ENCODE results near the gene HCAR2. TPM values are rescaled to one million over a fixed set of nuclear protein-coding genes. Genes with fewer than 3 reads are reported as not detected.

HCAR2 gene
- total and polyA plus RNA-seq, 2 of the 4 experiments (the other 2 are of a cell fraction) = not detected

DNA sequence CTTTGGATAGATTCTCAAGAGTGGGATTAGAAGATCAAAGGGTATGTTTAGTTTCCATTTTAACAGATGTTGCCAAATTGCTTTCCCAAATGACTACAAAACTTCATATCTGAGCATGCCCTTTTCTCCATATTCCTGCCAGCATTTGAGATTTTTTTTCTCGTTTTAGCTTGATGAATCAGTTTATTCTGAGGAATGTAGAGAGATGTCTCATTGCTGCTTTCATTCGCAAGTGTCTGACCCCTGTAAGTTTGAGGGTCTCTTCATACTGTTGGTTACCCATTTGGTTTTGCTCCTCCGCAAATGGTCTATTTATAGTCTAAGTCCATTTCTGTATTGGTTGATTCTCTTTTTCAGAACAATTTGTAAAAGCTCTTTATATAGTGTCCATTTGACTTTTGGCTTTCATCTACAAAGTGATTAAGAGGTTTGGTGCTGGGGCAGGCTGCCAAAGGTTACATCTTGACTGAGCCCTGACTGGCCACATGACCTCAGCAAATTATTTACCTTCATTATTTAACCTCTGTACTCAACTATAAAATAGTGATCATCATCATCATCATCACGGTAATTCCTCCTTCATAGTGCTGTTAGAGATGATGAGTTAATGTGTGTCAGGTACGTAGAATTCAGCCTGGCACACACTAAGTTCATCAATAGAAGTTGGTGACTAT, 33.6 kb downstream of the HCAR2 start:
- CTCF ChIA-PET = no interaction called here
- Histone ChIP-seq H3K23ac (ENCODE audit: low read depth, low read length) (no peak overlapping the region), H2AFZ (replicated peaks; ENCODE audit: low read length, poor library complexity) (no peak overlapping the region), H2BK120ac (ENCODE audit: low read depth, low read length) (no peak overlapping the region), H2AK9ac (replicated peaks; ENCODE audit: low read depth, low read length, poor library complexity) (no peak overlapping the region), H2AK5ac (ENCODE audit: low read depth, low read length) (no peak overlapping the region), H3K9me1 (ENCODE audit: insufficient read depth, low read length) (no peaks in the 10 kb centered on the region), H3K36me3 (ENCODE audit: control insufficient read depth, insufficient read depth, low read length) (no peaks in the 10 kb centered on the region), H4K91ac (ENCODE audit: insufficient read depth, low read depth, low read length) (no peak overlapping the region), H2BK20ac (ENCODE audit: low read depth, low read length) (no peak overlapping the region), H4K8ac (ENCODE audit: low read depth in 2 of 2, low read length in 2 of 2) (no peak overlapping the region), H3K56ac (ENCODE audit: extremely low read depth, insufficient read depth, low read length) (no peak overlapping the region), H2BK5ac (ENCODE audit: low read depth, low read length, poor library complexity, severe bottlenecking) (no peak overlapping the region), H3K27me3 (ENCODE audit: control insufficient read depth, insufficient read depth, low read length) (no peaks in the 10 kb centered on the region), H3K79me1 (ENCODE audit: low read depth in 1 of 2, low read length in 2 of 2) (no peaks in the 10 kb centered on the region), H3K4me2 (ENCODE audit: low read depth, low read length) (peak overlapping the region; percentile 29; the same call in 1 of the 2 replicates), H3K4me1 (ENCODE audit: control insufficient read depth, insufficient read depth, low read length) (peaks cover 3% of the 10 kb centered on the region), H3K18ac (ENCODE audit: low read depth, low read length) (no peak overlapping the region; the same call in 1 of the 2 replicates), H3K9ac (ENCODE audit: low read depth, low read length) (no peak overlapping the region), H4K20me1 (ENCODE audit: insufficient read depth, low read length) (no peaks in the 10 kb centered on the region), H3K4ac (ENCODE audit: low read depth, low read length) (no peak overlapping the region), H3K27ac (ENCODE audit: insufficient read depth, low read length) (no peak overlapping the region), H3K14ac (replicated peaks; ENCODE audit: low read depth, low read length) (no peak overlapping the region), H3K4me3 (ENCODE audit: insufficient read depth, low read depth, low read length) (no peak overlapping the region), H3K9me3 (ENCODE audit: control insufficient read depth, insufficient read depth, low read length) (no peaks in the 10 kb centered on the region), H2BK15ac (ENCODE audit: low read depth, low read length) (no peak overlapping the region), H4K5ac (ENCODE audit: low read depth, low read length) (no peak overlapping the region)
- BruUV-seq (replicated peaks) = no TSS peak
- TF ChIP-seq RAD21 (IDR thresholded peaks at IDR 0.05; ENCODE audit: low read length) (no peak), MAFK (IDR thresholded peaks at IDR 0.05; ENCODE audit: low read depth, low read length) (no peak), CHD1 (IDR thresholded peaks at IDR 0.05; ENCODE audit: low read depth, low read length) (no peak)
- in situ Hi-C loops (cut with MboI; ENCODE audit: low sequenced_read_pairs) (no loop called here), dilution Hi-C loops (cut with HindIII; ENCODE audit: low sequenced_read_pairs, unreplicated experiment) (no loop called here), intact Hi-C loops (cut with micrococcal nuclease) (no loop called here)
- DNase-seq (peak; percentile 66), ATAC-seq (ENCODE audit: low read depth) (peak; percentile 66)
- POLR2A ChIA-PET (ENCODE audit: unreplicated experiment) = no interaction called here
- WGBS, 2 experiments (ENCODE audit: extremely low coverage in 2 of 2, insufficient read length in 1 of 2) = no CpG with 5 or more reads among the region's 5 CpGs
